Measurements from ENCODE around the gene TSHZ2.
"Not testable (repeated sequence)": the region's sequence is repeated elsewhere in the genome, so short reads cannot be mapped to it uniquely, and the experiment has no call there.

Gene TSHZ2

GRCh38 chr20:53536382-53536781 is 564.2 kb downstream of the TSHZ2 start:
- DNase-seq (ENCODE audit: low read depth in 2 of 2) = not testable (repeated sequence)

GRCh38 chr20:53539516-53539915 is 567.4 kb downstream of the TSHZ2 start:
- DNase-seq (ENCODE audit: low read depth in 2 of 2) = no peak

Data from stimulated activated CD4-positive, alpha-beta T cell treated with anti-CD3 and anti-CD28 coated beads, Interleukin-1b, Interleukin-23, amount 100 ng/mL, for 4 hours (primary cell).